Measurements from ENCODE around the gene BGLAP.

Gene BGLAP

GRCh38 chr1:156257711-156258110, 15.7 kb downstream of the BGLAP start:
- DNase-seq (ENCODE audit: low read depth in 3 of 3): no peak

- no peak for DNase-seq (ENCODE audit: low read depth in 3 of 3)
These were observed 16.9 kb downstream of the BGLAP start for GRCh38 chr1:156258859-156259258.

GRCh38 chr1:156259805-156260204, 17.8 kb downstream of the BGLAP start:
- no peak for DNase-seq (ENCODE audit: low read depth in 3 of 3)

- DNase-seq (ENCODE audit: low read depth in 3 of 3): no peak
These were observed 18.9 kb downstream of the BGLAP start for GRCh38 chr1:156260896-156261295.

- no peak for DNase-seq (ENCODE audit: low read depth in 3 of 3)
These were observed 20.7 kb downstream of the BGLAP start for GRCh38 chr1:156262461-156263287.

- no peak for DNase-seq (ENCODE audit: low read depth in 3 of 3)
These were observed 21.3 kb downstream of the BGLAP start for GRCh38 chr1:156263288-156263655.

- no peak for DNase-seq (ENCODE audit: low read depth in 3 of 3)
These were observed 24.1 kb downstream of the BGLAP start for GRCh38 chr1:156266051-156266450.

- no peak for DNase-seq (ENCODE audit: low read depth in 3 of 3)
These were observed 26.4 kb downstream of the BGLAP start for GRCh38 chr1:156268336-156268735.

GRCh38 chr1:156270314-156270713, 28.3 kb downstream of the BGLAP start:
- DNase-seq (ENCODE audit: low read depth in 3 of 3): no peak

- DNase-seq (ENCODE audit: low read depth in 3 of 3): no peak
These were observed 34.5 kb downstream of the BGLAP start for GRCh38 chr1:156276532-156276931.

- no peak for DNase-seq (ENCODE audit: low read depth in 3 of 3)
These were observed 35.0 kb downstream of the BGLAP start for GRCh38 chr1:156276966-156277381.

- no peak for DNase-seq (ENCODE audit: low read depth in 3 of 3)
These were observed 37.9 kb downstream of the BGLAP start for GRCh38 chr1:156279837-156280236.

GRCh38 chr1:156281281-156281680, 39.3 kb downstream of the BGLAP start:
- peak; percentile 10 to 48 (median 40) for DNase-seq (ENCODE audit: low read depth in 3 of 3)

GRCh38 chr1:156281693-156282478, 39.9 kb downstream of the BGLAP start:
- DNase-seq (ENCODE audit: low read depth in 3 of 3): peak in 1 of 3 donors; percentile 26

GRCh38 chr1:156282479-156283222, 40.7 kb downstream of the BGLAP start, which contains the start of gene SMG5:
Gene SMG5 (minus strand): TSS chr1:156282825. CDS start chr1:156282680, 145 bp downstream.
- peak; percentile 93 to 95 (median 93) for DNase-seq (ENCODE audit: low read depth in 3 of 3)

GRCh38 chr1:156283521-156283920, 41.5 kb downstream of the BGLAP start:
- no peak for DNase-seq (ENCODE audit: low read depth in 3 of 3)

- DNase-seq (ENCODE audit: low read depth in 3 of 3): no peak
These were observed 42.1 kb downstream of the BGLAP start, which contains the start of gene TMEM79 for GRCh38 chr1:156284112-156284511. Gene TMEM79 (plus strand): TSS chr1:156284325. CDS start chr1:156285227, 902 bp downstream.

- DNase-seq (ENCODE audit: low read depth in 3 of 3): no peak
These were observed 42.8 kb downstream of the BGLAP start for GRCh38 chr1:156284757-156285156.

GRCh38 chr1:156285437-156285836, 43.5 kb downstream of the BGLAP start:
- DNase-seq (ENCODE audit: low read depth in 3 of 3): no peak

- no peak for DNase-seq (ENCODE audit: low read depth in 3 of 3)
These were observed 44.1 kb downstream of the BGLAP start for GRCh38 chr1:156286061-156286460.

- no peak for DNase-seq (ENCODE audit: low read depth in 3 of 3)
These were observed 47.9 kb downstream of the BGLAP start for GRCh38 chr1:156289857-156290256.

Data from stimulated activated CD4-positive, alpha-beta T cell treated with anti-CD3 and anti-CD28 coated beads, TNF-alpha, amount 100 ng/mL, for 48 hours (primary cell).